Fibroblast of lung (primary cell): Measurements from ENCODE around the gene N4BP2L1.

Experiments used
- EZH2 ChIP-seq: IDR thresholded peaks from 2 replicates; pipeline ENCODE4 v1.5.1; 2012; ENCODE audit warnings: low read length, control low read depth, mild to moderate bottlenecking; ENCODE audit errors: missing control alignments
- TF ChIP-seq, protein P1 (sequence below), 2 donors: IDR thresholded peaks in 1 of 2; conservative IDR thresholded peaks in 1 of 2; 1 replicate in 1 of 2; 2 replicates in 1 of 2; pipeline ENCODE4 v1.5.1; 2011 to 2012; ENCODE audit warnings: low read length in 2 of 2, control low read depth in 1 of 2, inconsistent platforms in 1 of 2, low read depth in 1 of 2, mild to moderate bottlenecking in 1 of 2

- TF ChIP-seq, protein P1, sequence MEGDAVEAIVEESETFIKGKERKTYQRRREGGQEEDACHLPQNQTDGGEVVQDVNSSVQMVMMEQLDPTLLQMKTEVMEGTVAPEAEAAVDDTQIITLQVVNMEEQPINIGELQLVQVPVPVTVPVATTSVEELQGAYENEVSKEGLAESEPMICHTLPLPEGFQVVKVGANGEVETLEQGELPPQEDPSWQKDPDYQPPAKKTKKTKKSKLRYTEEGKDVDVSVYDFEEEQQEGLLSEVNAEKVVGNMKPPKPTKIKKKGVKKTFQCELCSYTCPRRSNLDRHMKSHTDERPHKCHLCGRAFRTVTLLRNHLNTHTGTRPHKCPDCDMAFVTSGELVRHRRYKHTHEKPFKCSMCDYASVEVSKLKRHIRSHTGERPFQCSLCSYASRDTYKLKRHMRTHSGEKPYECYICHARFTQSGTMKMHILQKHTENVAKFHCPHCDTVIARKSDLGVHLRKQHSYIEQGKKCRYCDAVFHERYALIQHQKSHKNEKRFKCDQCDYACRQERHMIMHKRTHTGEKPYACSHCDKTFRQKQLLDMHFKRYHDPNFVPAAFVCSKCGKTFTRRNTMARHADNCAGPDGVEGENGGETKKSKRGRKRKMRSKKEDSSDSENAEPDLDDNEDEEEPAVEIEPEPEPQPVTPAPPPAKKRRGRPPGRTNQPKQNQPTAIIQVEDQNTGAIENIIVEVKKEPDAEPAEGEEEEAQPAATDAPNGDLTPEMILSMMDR (conservative IDR thresholded peaks at IDR 0.05 in 1 of 2, IDR thresholded peaks at IDR 0.05 in 1 of 2; ENCODE audit: low read depth in 1 of 2, low read length in 2 of 2): no peak
- no peak for TF ChIP-seq EZH2
Measured at GRCh38 chr13:32362574-32362973, 65.4 kb downstream of the N4BP2L1 start.
